Fibroblast of villous mesenchyme (primary cell): Measurements from ENCODE around the gene RPS6KC1. TPM values are rescaled to one million over a fixed set of nuclear protein-coding genes. Genes with fewer than 3 reads are reported as not detected.
"Not testable (repeated sequence)": the region's sequence is repeated elsewhere in the genome, so short reads cannot be mapped to it uniquely, and the experiment has no call there.

ENCODE experiments used
- DNase-seq: peaks from one replicate; pipeline ENCODE4 v3.0.0-alpha.2; 2010; ENCODE audit warnings: low read depth
- H3K4me3 ChIP-seq: 2 replicates; pipeline ENCODE4 v1.5.1; 2011; ENCODE audit warnings: low read depth, mild to moderate bottlenecking, low read length
- total RNA-seq: library from RNA; depleted of rRNA; stranded (reverse); fragments of >200 nt; gene quantifications from 2 replicates; pipeline ENCODE4 v1.2.3, GENCODE V29; 2012
- TF ChIP-seq, protein P1 (sequence below): IDR thresholded peaks from 2 replicates; pipeline ENCODE4 v1.5.1; 2012; ENCODE audit warnings: low read depth, mild to moderate bottlenecking, low read length; ENCODE audit not compliant: insufficient read depth

The RPS6KC1 gene
- total RNA-seq, 1 donor: 41.5 TPM

DNA sequence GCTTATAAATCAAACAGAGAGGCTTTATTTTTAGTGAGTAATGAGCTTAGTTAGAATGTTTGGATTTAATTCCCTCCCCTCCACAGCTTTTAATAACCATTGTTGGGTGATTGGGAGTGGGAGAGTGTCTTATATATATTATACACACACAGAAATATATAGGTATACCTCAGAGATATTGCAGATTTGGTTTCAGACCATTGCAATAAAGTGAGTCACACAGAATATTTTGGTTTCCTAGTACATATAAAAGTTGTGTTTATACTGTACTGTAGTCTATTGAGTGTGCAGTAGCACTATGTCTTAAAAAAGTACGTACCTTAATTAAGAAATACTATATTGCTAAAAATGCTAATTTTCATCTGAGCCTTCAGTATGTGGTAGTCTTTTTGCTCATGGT is 44.4 kb downstream of the RPS6KC1 start:
- TF ChIP-seq, protein P1, sequence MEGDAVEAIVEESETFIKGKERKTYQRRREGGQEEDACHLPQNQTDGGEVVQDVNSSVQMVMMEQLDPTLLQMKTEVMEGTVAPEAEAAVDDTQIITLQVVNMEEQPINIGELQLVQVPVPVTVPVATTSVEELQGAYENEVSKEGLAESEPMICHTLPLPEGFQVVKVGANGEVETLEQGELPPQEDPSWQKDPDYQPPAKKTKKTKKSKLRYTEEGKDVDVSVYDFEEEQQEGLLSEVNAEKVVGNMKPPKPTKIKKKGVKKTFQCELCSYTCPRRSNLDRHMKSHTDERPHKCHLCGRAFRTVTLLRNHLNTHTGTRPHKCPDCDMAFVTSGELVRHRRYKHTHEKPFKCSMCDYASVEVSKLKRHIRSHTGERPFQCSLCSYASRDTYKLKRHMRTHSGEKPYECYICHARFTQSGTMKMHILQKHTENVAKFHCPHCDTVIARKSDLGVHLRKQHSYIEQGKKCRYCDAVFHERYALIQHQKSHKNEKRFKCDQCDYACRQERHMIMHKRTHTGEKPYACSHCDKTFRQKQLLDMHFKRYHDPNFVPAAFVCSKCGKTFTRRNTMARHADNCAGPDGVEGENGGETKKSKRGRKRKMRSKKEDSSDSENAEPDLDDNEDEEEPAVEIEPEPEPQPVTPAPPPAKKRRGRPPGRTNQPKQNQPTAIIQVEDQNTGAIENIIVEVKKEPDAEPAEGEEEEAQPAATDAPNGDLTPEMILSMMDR: no peak
- peak; percentile 46 for DNase-seq
- no peak overlapping the region for H3K4me3 ChIP-seq

DNA sequence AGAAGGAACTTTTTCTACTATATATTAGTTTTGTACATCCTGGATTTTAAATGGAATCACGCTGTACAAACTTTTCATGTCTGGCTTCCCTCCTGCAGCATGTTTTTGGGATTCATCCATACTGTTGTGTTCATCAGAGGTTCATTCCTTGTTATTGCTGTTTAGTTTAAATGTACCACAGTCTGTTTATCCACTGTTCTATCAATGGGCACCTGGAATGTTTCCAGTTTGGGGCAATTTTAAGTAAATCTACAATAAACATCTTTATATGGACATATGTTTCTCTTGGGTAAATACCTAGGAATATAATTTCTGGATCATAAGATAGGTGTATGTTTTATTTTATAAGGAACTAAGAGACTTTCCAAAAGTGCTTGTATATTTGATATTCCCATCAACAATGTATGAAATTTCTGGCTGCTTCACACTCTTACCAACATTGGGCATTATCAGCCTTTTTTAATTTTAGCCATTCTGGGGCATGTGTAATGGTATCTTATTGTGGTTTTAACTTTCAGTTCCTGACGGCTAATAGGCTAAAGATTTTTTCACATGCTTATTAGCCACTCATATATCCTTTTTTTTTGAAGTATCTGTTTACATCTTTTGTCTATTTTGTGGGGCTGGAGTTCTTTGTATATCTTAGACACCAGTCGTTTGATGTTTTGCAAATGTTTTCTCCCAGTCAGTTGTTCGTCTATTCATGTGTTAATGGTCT is 48.8 kb downstream of the RPS6KC1 start:
- TF ChIP-seq, protein P1: no peak
- H3K4me3 ChIP-seq: no peak overlapping the region
- no peak for DNase-seq

DNA sequence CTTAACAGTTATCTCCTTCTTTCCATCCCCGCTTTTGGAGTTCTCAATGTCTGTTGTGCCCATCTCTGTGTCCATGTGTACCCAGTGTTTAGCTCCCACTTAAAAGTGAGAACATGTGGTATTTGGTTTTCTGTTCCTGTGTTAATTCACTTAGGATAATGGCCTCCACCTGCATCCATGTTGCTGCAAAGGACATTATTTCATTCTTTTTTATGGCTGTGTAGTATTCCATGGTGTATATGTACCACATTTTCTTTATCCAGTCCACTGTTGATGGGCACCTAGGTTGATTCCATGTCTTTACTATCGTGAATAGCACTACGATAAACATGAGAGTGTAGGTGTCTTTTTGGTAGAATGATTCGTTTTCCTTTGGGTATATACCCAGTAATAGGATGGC is 49.5 kb downstream of the RPS6KC1 start:
- H3K4me3 ChIP-seq, DNase-seq: not testable (repeated sequence)

DNA sequence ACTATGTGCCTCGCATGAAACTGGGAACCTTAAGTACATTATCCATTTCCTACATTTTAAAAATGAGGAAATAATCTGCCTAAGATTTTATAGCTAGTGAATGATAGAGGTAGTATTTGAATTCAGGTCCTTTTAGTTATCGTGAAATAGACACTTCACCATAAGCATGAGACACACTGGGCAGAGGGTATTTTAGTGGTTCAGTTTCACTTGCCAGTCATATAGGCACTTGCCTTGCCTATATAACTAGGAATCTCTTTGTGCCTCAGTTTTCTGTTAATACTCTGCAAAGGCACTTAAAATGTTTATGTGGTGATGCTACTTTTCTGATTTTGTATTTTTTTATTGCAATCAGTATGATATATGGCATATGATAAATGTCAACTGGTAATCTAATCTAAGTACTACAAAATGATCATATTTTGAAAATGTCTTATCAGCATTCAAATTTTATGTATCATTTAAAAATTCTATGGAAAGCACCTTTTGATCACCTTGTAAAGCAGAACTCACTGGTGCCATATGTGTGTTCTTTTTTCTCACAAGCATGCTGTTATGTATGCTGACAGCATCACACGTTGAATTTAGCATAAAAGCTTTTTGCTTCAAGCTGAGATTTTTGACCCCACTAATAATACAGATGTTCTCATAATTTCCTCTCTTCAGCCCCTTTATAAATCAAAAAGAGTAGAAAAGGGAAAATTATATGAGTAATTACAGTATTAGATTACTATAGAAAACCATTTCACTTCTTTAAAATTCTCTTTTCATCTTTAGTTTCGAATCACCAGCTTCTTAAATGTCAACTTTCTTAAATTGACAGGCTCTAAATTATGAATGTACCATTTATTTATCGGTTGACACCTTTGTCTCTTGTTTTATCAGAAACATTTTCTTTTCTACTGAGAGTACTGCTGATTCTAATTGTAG is 52.6 kb downstream of the RPS6KC1 start:
- no peak for DNase-seq
- TF ChIP-seq, protein P1: no peak
- H3K4me3 ChIP-seq: no peak overlapping the region

DNA sequence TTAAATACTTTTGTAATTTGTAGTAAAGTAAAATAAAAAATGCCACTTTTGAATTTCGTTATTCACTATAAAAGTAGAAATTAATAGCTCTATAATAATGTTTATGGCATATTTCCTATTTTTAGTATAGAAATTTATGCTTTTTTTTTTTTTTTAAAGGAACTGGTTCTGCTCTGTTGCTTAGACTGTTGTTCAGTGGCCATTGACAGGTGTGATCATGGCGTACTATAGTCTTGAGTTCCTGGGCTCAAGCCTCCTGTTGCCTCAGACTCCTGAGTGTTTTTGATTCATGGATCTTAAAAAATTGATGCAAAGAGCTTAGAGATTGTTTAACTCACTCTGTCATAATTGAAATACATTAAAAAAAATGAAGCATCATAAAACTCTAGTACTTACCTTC is 53.6 kb downstream of the RPS6KC1 start:
- no peak overlapping the region for H3K4me3 ChIP-seq
- DNase-seq: no peak
- TF ChIP-seq, protein P1: no peak

DNA sequence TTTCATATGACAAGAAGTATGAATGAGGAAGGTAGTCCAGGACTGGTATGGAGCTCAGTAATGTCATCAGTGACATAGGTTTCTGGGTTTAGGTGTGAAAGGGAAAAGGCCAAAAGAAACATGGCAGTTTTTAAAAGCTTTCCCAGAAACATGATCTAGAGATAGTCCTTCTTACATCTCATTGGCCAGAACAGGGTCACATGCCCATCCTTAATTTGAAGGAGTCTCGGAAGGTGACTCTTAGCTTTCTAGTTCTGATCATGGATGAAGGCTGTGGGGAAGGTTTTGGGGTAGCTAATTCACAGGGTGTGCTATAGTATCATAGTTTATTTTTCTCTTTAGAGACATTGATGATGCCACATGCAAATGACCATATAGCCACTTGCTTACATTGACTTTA is 55.3 kb downstream of the RPS6KC1 start:
- no peak overlapping the region for H3K4me3 ChIP-seq
- DNase-seq: no peak
- TF ChIP-seq, protein P1: no peak

DNA sequence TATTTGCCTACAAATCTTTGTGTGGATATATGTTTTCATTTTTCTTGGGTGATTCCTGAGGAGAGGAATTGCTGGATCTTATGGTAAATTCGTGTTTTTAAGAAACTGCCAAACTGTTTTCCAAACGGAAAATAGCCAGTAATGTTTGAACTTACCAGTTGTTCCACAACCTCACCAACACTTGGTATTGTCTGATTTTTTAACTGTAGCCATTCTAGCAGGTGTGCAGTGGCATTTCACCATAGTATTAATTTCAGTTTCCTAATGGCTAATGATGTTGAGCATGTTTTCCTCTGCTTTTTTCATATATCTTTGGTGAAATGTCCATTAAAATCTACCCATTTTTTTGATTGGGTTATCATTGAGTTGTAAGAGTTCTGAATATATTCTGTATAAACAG is 56.6 kb downstream of the RPS6KC1 start:
- DNase-seq: no peak
- TF ChIP-seq, protein P1: no peak
- no peak overlapping the region for H3K4me3 ChIP-seq
